ENCODE measurements around the gene ARMC6.
"Not testable (repeated sequence)": the region's sequence is repeated elsewhere in the genome, so short reads cannot be mapped to it uniquely, and the experiment has no call there.

The ARMC6 gene

GRCh38 chr19:19098084-19098702, 64.8 kb downstream of the ARMC6 start:
- in situ Hi-C loops (cut with MboI; ENCODE audit: low pct_unique_long_range_greater_than_20kb, low sequenced_read_pairs): no loop called here
- no peak for DNase-seq

GRCh38 chr19:19098703-19099632, 65.6 kb downstream of the ARMC6 start:
- no peak for DNase-seq
- in situ Hi-C loops (cut with MboI; ENCODE audit: low pct_unique_long_range_greater_than_20kb, low sequenced_read_pairs): no loop called here

- in situ Hi-C loops (cut with MboI; ENCODE audit: low pct_unique_long_range_greater_than_20kb, low sequenced_read_pairs): no loop called here
These were observed 68.1 kb downstream of the ARMC6 start for GRCh38 chr19:19101540-19101939.

GRCh38 chr19:19102566-19102965, 69.2 kb downstream of the ARMC6 start:
- DNase-seq; in situ Hi-C loops (cut with MboI; ENCODE audit: low pct_unique_long_range_greater_than_20kb, low sequenced_read_pairs): not testable (repeated sequence)

More at GRCh38 chr19:19101540-19101939, 68.1 kb downstream of the ARMC6 start:
- DNase-seq: no peak

- DNase-seq: no peak
- in situ Hi-C loops (cut with MboI; ENCODE audit: low pct_unique_long_range_greater_than_20kb, low sequenced_read_pairs): no loop called here
These were observed 69.8 kb downstream of the ARMC6 start for GRCh38 chr19:19103167-19103566.

GRCh38 chr19:19105365-19106055, 72.1 kb downstream of the ARMC6 start:
- no peak for DNase-seq
- in situ Hi-C loops (cut with MboI; ENCODE audit: low pct_unique_long_range_greater_than_20kb, low sequenced_read_pairs): no loop called here

GRCh38 chr19:19106056-19106551, 72.7 kb downstream of the ARMC6 start:
- no peak for DNase-seq
- in situ Hi-C loops (cut with MboI; ENCODE audit: low pct_unique_long_range_greater_than_20kb, low sequenced_read_pairs): no loop called here

- DNase-seq; in situ Hi-C loops (cut with MboI; ENCODE audit: low pct_unique_long_range_greater_than_20kb, low sequenced_read_pairs): not testable (repeated sequence)
These were observed 73.5 kb downstream of the ARMC6 start for GRCh38 chr19:19106938-19107337.

GRCh38 chr19:19107654-19108053, 74.3 kb downstream of the ARMC6 start:
- in situ Hi-C loops (cut with MboI; ENCODE audit: low pct_unique_long_range_greater_than_20kb, low sequenced_read_pairs): no loop called here
- DNase-seq: no peak
